NCI-H2029 (cell line): Measurements from ENCODE around the gene LYRM7.
"Not testable (repeated sequence)": the region's sequence is repeated elsewhere in the genome, so short reads cannot be mapped to it uniquely, and the experiment has no call there.

ENCODE experiments used
- DNase-seq: peaks from one replicate; lab custom pipeline; 2025; lab: John Stamatoyannopoulos, UW

The LYRM7 gene

GRCh38 chr5:131170540-131171275 lies at the start of gene LYRM7:
TSS of gene LYRM7 (plus strand) at chr5:131170944. CDS start at chr5:131171021, 77 bp downstream.
- DNase-seq, result peak; percentile 100

DNA sequence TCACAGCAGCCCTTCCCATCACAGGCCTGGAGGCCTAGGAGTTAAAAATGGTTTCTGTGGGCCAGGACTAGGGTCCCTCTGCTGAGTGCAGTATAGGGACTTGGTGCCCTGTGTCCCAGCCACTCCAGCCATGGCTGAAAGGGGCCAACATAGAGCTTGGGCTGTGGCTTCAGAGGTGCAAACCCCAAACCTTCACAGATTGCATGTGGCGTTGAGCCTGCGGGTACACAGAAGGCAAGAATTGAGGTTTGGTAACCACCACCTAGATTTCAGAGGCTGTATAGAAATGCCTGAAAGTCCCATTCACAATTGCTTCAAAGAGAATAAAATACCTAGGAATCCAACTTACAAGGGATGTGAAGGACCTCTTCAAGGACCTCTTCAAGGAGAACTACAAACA lies 43.5 kb upstream of the LYRM7 start:
- not testable (repeated sequence) for DNase-seq

GRCh38 chr5:131129306-131129705 lies 41.4 kb upstream of the LYRM7 start:
- DNase-seq, result no peak

DNA sequence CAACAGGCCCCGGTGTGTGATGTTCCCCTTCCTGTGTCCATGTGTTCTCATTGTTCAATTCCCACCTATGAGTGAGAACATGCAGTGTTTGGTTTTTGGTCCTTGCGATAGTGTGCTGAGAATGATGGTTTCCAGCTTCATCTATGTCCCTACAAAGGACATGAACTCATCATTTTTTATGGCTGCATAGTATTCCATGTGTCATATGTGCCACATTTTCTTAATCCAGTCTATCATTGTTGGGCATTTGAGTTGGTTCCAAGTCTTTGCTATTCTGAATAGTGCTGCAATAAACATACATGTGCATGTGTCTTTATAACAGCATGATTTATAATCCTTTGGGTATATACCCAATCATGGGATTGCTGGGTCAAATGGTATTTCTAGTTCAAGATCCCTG lies 37.7 kb upstream of the LYRM7 start:
- not testable (repeated sequence) for DNase-seq

- DNase-seq, result not testable (repeated sequence)
Observed at GRCh38 chr5:131138406-131138805, 32.3 kb upstream of the LYRM7 start.

DNA sequence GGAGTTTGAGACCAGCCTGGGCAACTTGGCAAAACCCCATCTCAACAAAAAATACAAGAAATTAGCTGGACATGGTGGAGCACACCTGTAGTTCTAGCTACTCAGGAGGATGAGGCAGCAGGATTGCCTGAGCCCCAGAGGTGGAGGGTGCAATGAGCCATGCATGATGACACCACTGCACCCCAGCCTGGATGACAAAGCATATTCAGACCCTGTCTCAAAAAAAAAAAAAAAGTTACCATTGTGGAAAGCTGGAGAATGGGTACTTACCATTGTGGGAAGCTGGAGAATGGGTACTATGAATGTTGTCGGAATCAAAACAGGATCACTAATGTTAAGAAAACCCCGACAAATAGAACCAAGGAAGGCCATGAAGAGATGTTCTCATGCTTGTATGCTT lies 31.4 kb upstream of the LYRM7 start:
- no peak for DNase-seq

GRCh38 chr5:131142970-131143617 lies 27.6 kb upstream of the LYRM7 start:
- no peak for DNase-seq

DNA sequence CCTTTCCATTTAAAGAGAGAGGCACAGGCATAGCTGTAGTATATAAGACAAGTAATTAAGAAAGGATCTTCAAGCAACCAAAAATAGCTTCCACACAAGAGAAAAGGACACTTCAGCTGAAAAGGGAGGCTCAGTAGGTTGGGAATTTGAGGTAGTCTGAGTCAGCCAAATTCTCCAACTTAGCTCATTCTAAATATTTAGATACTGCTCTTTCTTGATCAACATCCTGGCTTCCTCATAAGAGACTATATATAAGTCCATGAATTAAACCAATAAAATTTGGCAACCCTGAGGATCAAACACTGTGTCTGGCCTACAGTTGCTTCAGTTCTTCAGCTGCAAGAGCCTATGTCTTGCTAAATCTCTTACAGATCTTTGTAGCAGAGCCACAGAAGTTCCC lies 23.5 kb upstream of the LYRM7 start:
- no peak for DNase-seq

DNA sequence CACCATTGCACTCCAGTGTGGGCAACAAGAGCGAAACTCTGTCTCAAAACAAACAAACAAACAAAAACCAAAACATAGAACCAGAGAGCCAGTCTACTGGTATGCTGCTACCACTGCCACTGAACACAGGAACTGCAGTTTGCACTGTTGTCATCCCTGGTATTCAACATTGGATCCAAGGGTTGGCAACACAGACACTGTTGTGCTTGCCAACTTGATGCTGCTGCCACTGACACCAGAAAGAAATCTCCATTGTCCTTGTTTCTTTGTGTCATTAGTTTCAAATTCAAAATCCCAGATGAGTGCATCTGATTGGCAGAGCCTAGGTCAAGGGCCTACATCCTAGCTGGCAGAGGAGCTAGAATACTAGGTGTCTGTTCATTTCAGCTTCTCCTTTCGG lies 21.9 kb upstream of the LYRM7 start:
- DNase-seq, result no peak

DNA sequence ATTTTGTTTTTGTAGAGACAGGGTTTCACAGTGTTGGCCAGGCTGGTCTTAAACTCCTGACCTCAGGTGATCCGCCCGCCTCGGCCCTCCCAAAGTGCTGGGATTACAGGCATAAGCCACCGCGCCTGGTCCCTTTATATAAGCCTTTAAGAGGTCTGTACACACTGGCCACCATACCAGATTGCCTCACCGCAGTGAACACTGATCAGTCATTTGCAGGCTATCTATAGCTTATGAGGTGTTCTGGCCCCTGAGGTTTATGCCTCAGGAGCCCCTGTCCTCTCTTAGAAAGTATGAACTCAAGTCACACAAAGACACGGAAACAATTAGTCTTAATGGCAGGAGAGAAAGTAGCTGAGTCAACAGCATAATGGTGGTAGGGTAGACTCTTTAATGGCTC lies 20.3 kb upstream of the LYRM7 start:
- no peak for DNase-seq

GRCh38 chr5:131151216-131151615 lies 19.5 kb upstream of the LYRM7 start:
- DNase-seq, result no peak

GRCh38 chr5:131156385-131156784 lies 14.4 kb upstream of the LYRM7 start:
- DNase-seq, result no peak

GRCh38 chr5:131156957-131157356 lies 13.8 kb upstream of the LYRM7 start:
- no peak for DNase-seq

DNA sequence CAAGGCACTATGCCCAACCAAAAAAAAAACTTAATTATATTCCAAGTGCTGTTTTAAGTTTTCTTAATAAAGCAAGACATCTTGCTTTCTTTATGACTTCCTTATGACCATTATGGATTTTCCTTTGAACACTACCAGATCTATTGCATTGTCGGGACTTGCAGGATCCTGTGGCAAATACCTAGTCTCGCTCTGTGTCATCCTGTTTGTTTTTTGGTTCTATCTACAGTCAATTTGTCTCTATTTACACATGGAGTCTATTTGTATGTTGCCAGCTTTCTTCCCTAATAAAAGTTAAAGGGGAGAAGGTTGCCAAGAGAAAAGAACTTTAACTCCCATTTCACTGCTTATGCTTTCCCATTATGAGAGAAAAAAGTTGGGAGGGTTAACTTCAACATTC lies 10.6 kb upstream of the LYRM7 start:
- DNase-seq, result no peak

DNA sequence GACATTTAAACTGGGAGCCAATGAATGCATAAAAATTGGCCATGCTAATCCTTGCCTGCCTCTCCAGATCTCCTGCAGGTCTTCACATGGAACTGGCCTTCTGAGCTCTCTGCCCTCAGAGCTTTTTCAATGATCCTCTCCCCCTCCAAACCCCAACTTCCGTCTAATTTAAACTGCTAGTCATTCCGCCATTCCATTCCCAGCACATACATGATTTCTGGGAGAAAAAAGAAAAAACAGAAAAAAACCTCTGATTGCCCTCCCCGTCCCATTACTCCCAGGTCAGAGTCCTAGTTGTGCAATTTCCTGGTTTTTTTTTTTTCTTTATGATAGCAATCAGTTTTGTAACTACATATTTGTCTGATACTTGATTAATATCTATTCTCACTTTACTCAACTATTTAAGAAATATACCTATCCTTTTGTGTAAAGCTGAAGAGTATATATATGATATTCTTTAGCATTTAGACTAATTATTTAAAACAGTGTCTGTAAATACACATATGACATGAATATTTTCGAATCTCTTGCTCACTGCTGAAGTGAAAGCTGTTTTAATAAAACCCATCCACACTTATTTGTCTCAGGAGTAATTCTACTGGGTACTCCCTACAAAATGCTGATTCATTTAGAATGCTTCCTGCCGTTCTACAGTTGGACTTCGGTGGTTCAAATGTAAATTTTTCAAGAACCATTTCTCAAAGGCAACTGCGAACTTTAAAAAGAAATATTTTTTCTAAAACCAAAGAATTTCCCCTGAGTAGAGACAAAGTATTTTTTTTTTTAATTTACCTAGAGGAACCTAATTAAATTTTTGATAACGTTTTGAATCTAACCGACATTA lies 7.2 kb upstream of the LYRM7 start:
- DNase-seq, result no peak

- peak; percentile 54 for DNase-seq
Observed at GRCh38 chr5:131164191-131165118, 6.3 kb upstream of the LYRM7 start.

DNA sequence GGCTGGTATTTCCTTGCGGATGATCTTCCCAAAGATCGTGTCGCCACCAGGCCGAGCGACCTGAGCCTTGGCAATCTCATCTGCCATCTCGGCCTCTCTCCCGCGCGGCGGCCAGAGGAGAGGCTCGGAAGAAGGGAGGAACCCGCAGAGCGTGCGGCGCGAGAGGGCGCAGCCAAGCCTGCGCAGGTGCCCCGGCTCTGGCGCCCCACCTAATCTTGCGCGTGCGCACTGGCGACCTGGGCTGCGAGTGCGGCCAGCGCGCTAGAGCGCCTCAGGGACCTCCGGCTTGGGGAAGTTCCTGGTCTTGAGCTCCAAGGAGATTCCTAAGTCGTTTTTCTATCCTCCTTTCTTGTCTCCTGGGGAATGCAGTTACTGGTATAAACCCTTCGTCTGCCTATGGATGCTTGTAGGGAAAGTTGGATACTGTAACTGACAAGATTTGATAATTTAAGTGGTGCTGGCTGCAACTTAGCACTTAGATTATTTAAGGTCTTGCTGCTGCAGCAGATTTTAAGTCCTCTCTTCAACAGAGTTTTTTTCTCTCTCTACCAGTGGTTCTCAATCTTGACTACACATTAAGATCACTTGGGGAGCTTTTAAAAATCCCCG lies 5.5 kb upstream of the LYRM7 start, which contains the start of gene HINT1:
TSS of gene HINT1 (minus strand) at position 138 of the 609 bp plus-strand sequence. CDS start at position 87, 51 bp downstream.
- DNase-seq, result peak; percentile 88

DNA sequence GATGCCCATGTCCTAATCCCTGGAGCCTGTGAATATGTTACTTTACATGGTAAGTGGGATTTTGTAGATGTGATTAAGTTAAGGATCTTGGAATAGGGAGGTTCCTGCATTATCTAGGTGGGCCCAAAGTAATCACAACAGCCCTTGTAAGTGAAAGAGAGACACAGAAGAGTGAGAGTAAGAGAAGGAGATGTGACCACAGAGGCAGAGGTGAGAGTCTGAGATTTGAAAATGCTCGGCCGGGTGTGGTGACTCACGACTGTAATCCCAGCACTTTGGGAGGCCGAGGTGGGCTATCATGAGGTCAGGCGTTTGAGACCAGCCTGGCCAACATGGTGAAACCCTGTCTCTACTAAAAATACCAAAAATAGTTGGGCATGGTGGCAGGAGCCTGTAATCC lies 3.1 kb upstream of the LYRM7 start:
- no peak for DNase-seq

DNA sequence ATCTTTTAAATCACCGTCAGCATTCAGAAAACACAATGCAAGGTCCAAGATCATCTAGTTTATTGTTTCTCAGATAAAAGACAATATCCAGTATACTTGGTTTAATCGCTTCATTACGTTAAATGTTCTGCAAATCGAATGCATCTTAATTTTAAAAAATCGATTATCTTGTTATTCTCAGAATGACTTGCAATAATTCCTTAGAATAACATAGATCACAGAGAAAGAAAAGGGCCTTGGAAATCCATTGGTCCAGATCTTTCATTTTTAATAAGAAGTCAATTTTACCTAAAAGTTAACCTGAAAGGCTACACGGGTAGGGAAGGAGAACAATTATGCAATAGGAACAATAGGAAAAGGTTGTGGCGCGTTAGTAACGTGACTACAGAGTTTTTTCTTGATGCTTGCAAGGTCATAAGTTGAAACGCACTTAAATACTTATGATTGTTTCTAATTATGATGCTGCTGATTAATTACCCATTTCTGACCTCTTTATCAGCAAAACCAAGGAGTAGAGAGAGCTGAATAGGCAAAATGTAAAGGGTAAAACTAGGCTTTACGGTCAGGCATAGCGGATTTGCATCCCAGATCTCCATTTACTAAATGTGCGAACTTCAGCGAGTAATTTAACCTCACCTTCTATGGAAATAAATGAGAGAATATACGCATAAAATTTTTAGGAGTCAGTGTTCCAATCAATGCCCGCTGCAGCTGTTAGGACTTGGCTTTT lies 769 bp upstream of the LYRM7 start:
- DNase-seq, result no peak

- peak; percentile 10 for DNase-seq
Observed at GRCh38 chr5:131171276-131171810, 599 bp downstream of the LYRM7 start.
